Loucy (cell line): ENCODE measurements around the gene RETNLB.

ENCODE experiments used
- EZH2phosphoT487 ChIP-seq: fragments of 200-600 bp; IDR thresholded peaks from 2 replicates; pipeline ENCODE4 v1.6.1; 2018; ENCODE audit warnings: antibody characterized with exemption, mild to moderate bottlenecking, moderate library complexity, borderline replicate concordance
- TF ChIP-seq, protein P1 (sequence below): fragments of 200-600 bp; sonication (generic); conservative IDR thresholded peaks from 2 replicates; pipeline ENCODE4 v1.5.1; 2014; ENCODE audit warnings: mild to moderate bottlenecking, antibody characterized with exemption, low read length

DNA sequence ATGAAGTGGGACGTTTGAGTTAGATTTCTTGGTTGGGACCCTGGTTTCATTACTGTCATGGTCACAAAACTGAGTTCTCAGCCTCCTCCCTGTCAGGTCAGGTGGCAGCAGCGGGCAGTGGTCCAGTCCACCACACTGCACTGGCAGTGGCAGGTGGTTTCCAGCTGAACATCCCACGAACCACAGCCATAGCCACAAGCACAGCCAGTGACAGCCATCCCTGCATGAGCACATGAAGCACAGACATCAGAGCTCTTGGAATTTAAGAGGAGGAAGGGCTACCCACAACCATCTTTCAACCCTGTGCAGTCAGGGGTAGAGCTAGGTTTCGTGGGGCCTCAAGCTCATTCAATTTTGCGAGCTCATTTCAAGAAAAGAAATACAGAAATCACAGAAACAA is 1.5 kb downstream of the RETNLB start:
- TF ChIP-seq, protein P1, sequence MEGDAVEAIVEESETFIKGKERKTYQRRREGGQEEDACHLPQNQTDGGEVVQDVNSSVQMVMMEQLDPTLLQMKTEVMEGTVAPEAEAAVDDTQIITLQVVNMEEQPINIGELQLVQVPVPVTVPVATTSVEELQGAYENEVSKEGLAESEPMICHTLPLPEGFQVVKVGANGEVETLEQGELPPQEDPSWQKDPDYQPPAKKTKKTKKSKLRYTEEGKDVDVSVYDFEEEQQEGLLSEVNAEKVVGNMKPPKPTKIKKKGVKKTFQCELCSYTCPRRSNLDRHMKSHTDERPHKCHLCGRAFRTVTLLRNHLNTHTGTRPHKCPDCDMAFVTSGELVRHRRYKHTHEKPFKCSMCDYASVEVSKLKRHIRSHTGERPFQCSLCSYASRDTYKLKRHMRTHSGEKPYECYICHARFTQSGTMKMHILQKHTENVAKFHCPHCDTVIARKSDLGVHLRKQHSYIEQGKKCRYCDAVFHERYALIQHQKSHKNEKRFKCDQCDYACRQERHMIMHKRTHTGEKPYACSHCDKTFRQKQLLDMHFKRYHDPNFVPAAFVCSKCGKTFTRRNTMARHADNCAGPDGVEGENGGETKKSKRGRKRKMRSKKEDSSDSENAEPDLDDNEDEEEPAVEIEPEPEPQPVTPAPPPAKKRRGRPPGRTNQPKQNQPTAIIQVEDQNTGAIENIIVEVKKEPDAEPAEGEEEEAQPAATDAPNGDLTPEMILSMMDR: no peak
- no peak for TF ChIP-seq EZH2phosphoT487
